ENCODE measurements around the gene EPHB4.

DNA sequence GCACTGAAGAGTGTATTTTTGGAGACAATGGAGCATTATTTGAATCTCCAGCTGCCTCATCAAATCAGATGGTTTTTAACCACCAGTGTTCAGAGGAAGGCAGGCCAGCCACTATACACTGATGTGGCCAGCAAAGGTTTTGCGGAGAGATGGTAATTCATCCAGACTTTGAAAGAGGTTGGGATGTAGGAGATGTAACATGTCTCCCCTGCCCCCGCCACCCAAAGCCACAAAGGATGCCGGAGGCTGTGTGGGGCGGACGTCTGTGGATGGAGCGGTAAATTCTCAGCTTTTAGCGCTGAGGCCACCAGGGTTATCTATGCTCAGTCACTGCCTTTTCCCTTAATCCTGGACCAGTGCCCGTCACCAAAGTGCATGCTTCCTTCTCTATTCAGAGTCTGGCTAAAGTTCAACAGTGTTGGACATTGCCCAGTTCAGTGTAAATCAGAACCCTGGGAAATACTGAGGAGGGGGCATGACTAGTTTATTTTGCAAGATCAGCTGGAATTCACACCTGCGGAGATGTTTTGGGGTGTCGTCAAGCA is 36.2 kb upstream of the EPHB4 start:
- TF ChIP-seq, protein P1, sequence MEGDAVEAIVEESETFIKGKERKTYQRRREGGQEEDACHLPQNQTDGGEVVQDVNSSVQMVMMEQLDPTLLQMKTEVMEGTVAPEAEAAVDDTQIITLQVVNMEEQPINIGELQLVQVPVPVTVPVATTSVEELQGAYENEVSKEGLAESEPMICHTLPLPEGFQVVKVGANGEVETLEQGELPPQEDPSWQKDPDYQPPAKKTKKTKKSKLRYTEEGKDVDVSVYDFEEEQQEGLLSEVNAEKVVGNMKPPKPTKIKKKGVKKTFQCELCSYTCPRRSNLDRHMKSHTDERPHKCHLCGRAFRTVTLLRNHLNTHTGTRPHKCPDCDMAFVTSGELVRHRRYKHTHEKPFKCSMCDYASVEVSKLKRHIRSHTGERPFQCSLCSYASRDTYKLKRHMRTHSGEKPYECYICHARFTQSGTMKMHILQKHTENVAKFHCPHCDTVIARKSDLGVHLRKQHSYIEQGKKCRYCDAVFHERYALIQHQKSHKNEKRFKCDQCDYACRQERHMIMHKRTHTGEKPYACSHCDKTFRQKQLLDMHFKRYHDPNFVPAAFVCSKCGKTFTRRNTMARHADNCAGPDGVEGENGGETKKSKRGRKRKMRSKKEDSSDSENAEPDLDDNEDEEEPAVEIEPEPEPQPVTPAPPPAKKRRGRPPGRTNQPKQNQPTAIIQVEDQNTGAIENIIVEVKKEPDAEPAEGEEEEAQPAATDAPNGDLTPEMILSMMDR (IDR thresholded peaks at IDR 0.05; ENCODE audit: low read depth, low read length): no peak
- TF ChIP-seq POLR2A (IDR thresholded peaks at IDR 0.05; ENCODE audit: extremely low read depth, insufficient read length) (no peak), MYC (IDR thresholded peaks at IDR 0.05; ENCODE audit: low read depth, low read length) (no peak)
